ENCODE results near the gene URB2.

The URB2 gene

GRCh38 chr1:229607370-229607769 lies 18.7 kb upstream of the URB2 start:
- Mint-ChIP-seq H3K36me3 (ENCODE audit: low read depth) (peaks cover 60% of the 10 kb centered on the region), H3K4me3 (no peak overlapping the region), H3K27me3 (ENCODE audit: low read depth, poor library complexity) (no peaks in the 10 kb centered on the region), H3K27ac (peak overlapping the region; percentile 33), H3K4me1 (no peaks in the 10 kb centered on the region), H3K9me3 (no peaks in the 10 kb centered on the region)
- no peak for DNase-seq
- TF ChIP-seq, protein P1, sequence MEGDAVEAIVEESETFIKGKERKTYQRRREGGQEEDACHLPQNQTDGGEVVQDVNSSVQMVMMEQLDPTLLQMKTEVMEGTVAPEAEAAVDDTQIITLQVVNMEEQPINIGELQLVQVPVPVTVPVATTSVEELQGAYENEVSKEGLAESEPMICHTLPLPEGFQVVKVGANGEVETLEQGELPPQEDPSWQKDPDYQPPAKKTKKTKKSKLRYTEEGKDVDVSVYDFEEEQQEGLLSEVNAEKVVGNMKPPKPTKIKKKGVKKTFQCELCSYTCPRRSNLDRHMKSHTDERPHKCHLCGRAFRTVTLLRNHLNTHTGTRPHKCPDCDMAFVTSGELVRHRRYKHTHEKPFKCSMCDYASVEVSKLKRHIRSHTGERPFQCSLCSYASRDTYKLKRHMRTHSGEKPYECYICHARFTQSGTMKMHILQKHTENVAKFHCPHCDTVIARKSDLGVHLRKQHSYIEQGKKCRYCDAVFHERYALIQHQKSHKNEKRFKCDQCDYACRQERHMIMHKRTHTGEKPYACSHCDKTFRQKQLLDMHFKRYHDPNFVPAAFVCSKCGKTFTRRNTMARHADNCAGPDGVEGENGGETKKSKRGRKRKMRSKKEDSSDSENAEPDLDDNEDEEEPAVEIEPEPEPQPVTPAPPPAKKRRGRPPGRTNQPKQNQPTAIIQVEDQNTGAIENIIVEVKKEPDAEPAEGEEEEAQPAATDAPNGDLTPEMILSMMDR (IDR thresholded peaks at IDR 0.05), result no peak

GRCh38 chr1:229608590-229608989 lies 17.5 kb upstream of the URB2 start:
- no peaks in the 10 kb centered on the region for H3K27me3 Mint-ChIP-seq (ENCODE audit: low read depth, poor library complexity)
- no peak overlapping the region for H3K27ac Mint-ChIP-seq
- H3K4me3 Mint-ChIP-seq, result no peak overlapping the region
- DNase-seq, result no peak
- H3K9me3 Mint-ChIP-seq, result no peaks in the 10 kb centered on the region
- TF ChIP-seq, protein P1 (IDR thresholded peaks at IDR 0.05), result no peak
- H3K36me3 Mint-ChIP-seq (ENCODE audit: low read depth), result peaks cover 63% of the 10 kb centered on the region
- H3K4me1 Mint-ChIP-seq, result no peaks in the 10 kb centered on the region

DNA sequence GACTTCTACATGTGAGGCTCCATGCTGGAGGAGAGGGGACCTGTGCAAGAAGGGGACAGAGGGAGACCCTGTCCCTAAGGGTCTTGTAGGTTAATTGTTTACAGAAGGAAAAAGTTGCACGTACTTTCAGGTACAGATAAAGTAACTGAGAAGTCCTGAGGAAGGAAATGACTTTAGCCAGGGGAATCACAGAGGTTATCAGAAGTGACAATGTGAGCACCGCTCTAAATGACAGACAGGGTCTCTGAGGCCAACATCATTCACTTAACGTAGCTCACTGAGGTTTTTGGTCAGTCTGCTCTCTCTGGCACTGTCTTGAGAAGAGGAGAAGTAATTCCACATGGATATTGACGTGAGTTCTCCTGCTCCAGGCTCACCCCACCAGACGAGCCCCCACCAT lies 12.1 kb upstream of the URB2 start:
- Mint-ChIP-seq H3K4me1 (no peaks in the 10 kb centered on the region), H3K27me3 (ENCODE audit: low read depth, poor library complexity) (no peaks in the 10 kb centered on the region), H3K27ac (peak overlapping the region; percentile 43), H3K9me3 (no peaks in the 10 kb centered on the region), H3K36me3 (ENCODE audit: low read depth) (peaks cover 44% of the 10 kb centered on the region), H3K4me3 (no peak overlapping the region)
- TF ChIP-seq, protein P1 (IDR thresholded peaks at IDR 0.05), result no peak
- DNase-seq, result no peak

- TF ChIP-seq, protein P1 (IDR thresholded peaks at IDR 0.05), result no peak
- Mint-ChIP-seq H3K36me3 (ENCODE audit: low read depth) (peaks cover 39% of the 10 kb centered on the region), H3K9me3 (no peaks in the 10 kb centered on the region), H3K4me1 (peaks cover 3% of the 10 kb centered on the region), H3K27me3 (ENCODE audit: low read depth, poor library complexity) (no peaks in the 10 kb centered on the region), H3K27ac (no peak overlapping the region), H3K4me3 (no peak overlapping the region)
- DNase-seq, result no peak
Measured at GRCh38 chr1:229614701-229615100, 11.3 kb upstream of the URB2 start.

GRCh38 chr1:229617351-229618100 lies 8.5 kb upstream of the URB2 start:
- Mint-ChIP-seq H3K9me3 (no peaks in the 10 kb centered on the region), H3K4me1 (peaks cover 6% of the 10 kb centered on the region), H3K36me3 (ENCODE audit: low read depth) (peaks cover 19% of the 10 kb centered on the region), H3K4me3 (no peak overlapping the region), H3K27me3 (ENCODE audit: low read depth, poor library complexity) (no peaks in the 10 kb centered on the region), H3K27ac (peak overlapping the region; percentile 28)
- TF ChIP-seq, protein P1 (IDR thresholded peaks at IDR 0.05), result no peak
- DNase-seq, result no peak

DNA sequence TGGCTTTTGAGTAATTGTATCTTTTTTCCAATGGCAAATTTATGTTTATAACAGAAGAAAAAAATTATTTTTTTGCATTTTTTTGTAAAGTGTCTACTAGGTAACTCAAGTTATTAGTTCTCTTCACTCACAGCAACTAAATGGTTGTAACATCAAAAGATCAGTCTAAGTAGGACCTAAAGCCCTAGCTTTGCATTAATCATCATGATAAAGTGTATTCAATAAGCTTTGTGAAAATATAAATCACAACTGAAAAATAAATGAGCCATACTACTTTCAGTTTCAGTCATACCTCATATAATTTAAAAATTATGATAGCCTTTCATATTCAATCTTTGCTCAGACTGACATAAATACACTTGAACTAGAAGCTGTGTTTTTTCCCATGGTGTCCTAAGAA lies 7.0 kb upstream of the URB2 start:
- no peak for DNase-seq
- H3K4me1 Mint-ChIP-seq, result peaks cover 15% of the 10 kb centered on the region
- no peak overlapping the region for H3K4me3 Mint-ChIP-seq
- no peaks in the 10 kb centered on the region for H3K9me3 Mint-ChIP-seq
- H3K27me3 Mint-ChIP-seq (ENCODE audit: low read depth, poor library complexity), result no peaks in the 10 kb centered on the region
- peaks cover 6% of the 10 kb centered on the region for H3K36me3 Mint-ChIP-seq (ENCODE audit: low read depth)
- no peak overlapping the region for H3K27ac Mint-ChIP-seq
- TF ChIP-seq, protein P1 (IDR thresholded peaks at IDR 0.05), result no peak

All from nephron progenitor cell (in vitro differentiated cells).